MM.1S (cell line): ENCODE results near the gene VEGFB.

Experiments used
- DNase-seq: peaks from one replicate; pipeline ENCODE4 v3.0.0-alpha.2; 2015
- H2AFZ ChIP-seq: fragments of 300-600 bp; sonication (generic); 2 replicates; pipeline ENCODE4 v1.6.0; 2016; ENCODE audit warnings: antibody characterized with exemption, low read length
- H3F3A ChIP-seq: fragments of 300-600 bp; sonication (generic); 2 replicates; pipeline ENCODE4 v1.6.1; 2016; ENCODE audit warnings: mild to moderate bottlenecking, antibody characterized with exemption, low read length, moderate library complexity, mixed read lengths; ENCODE audit not compliant: insufficient read depth
- H3K27ac ChIP-seq: fragments of 300-600 bp; sonication (generic); 2 replicates; pipeline ENCODE4 v1.5.1; 2016; ENCODE audit warnings: mild to moderate bottlenecking, low read length
- H3K27me3 ChIP-seq: fragments of 300-600 bp; sonication (generic); replicated peaks from 2 replicates; pipeline ENCODE4 v1.6.0; 2016; ENCODE audit warnings: low read length; ENCODE audit not compliant: insufficient read depth
- H3K36me3 ChIP-seq: fragments of 300-600 bp; sonication (generic); replicated peaks from 2 replicates; pipeline ENCODE4 v1.6.1; 2016; ENCODE audit warnings: mild to moderate bottlenecking, low read length, mixed read lengths; ENCODE audit not compliant: insufficient read depth
- H3K4me1 ChIP-seq: fragments of 300-600 bp; sonication (generic); 2 replicates; pipeline ENCODE4 v1.6.1; 2016; ENCODE audit warnings: low read length, mixed read lengths
- H3K4me2 ChIP-seq: fragments of 300-600 bp; sonication (generic); 2 replicates; pipeline ENCODE4 v1.6.0; 2016; ENCODE audit warnings: low read depth, low read length
- H3K4me3 ChIP-seq: fragments of 300-600 bp; sonication (generic); 2 replicates; pipeline ENCODE4 v1.5.1; 2016; ENCODE audit warnings: low read length, mixed read lengths
- H3K79me2 ChIP-seq: fragments of 300-600 bp; sonication (generic); 2 replicates; pipeline ENCODE4 v1.6.1; 2016; ENCODE audit warnings: mixed run types, low read length, mixed read lengths
- H3K9ac ChIP-seq: fragments of 300-600 bp; sonication (generic); 2 replicates; pipeline ENCODE4 v1.6.1; 2016; ENCODE audit warnings: low read length, mixed read lengths
- H3K9me2 ChIP-seq: fragments of 300-600 bp; sonication (generic); replicated peaks from 2 replicates; pipeline ENCODE4 v1.6.1; 2016; ENCODE audit warnings: mild to moderate bottlenecking, low read length, mixed read lengths; ENCODE audit not compliant: insufficient read depth
- H3K9me3 ChIP-seq: fragments of 300-600 bp; sonication (generic); replicated peaks from 2 replicates; pipeline ENCODE4 v1.6.1; 2016; ENCODE audit warnings: mild to moderate bottlenecking, low read length, mixed read lengths; ENCODE audit not compliant: insufficient read depth
- H4K20me1 ChIP-seq: fragments of 300-600 bp; sonication (generic); 2 replicates; pipeline ENCODE4 v1.6.1; 2016; ENCODE audit warnings: mild to moderate bottlenecking, low read length, moderate library complexity, mixed read lengths; ENCODE audit not compliant: insufficient read depth
- CTCF ChIP-seq: fragments of 300-600 bp; sonication (generic); IDR thresholded peaks from 2 replicates; pipeline ENCODE4 v1.5.1; 2016; ENCODE audit warnings: antibody characterized with exemption, low read length, mixed read lengths
- EZH2 ChIP-seq: fragments of 300-600 bp; sonication (generic); optimal IDR thresholded peaks from 2 replicates; pipeline ENCODE3; 2017; ENCODE audit warnings: low read depth, mild to moderate bottlenecking, antibody characterized with exemption, low read length, mixed read lengths
- EZH2phosphoT487 ChIP-seq: fragments of 300-600 bp; sonication (generic); IDR thresholded peaks from 2 replicates; pipeline ENCODE4 v1.6.1; 2018; ENCODE audit warnings: antibody characterized with exemption, low read length

VEGFB gene

GRCh38 chr11:64251016-64251752 is 16.8 kb downstream of the VEGFB start, which contains the start of gene PLCB3:
Gene PLCB3 (plus strand): TSS chr11:64251530. CDS start chr11:64251650, 120 bp downstream.
- peak; percentile 56 for DNase-seq
- H3K9me3 ChIP-seq, result no peaks in the 10 kb centered on the region
- peak within 1 kb of the TSS; percentile 83 for H3K4me3 ChIP-seq
- H3K27me3 ChIP-seq, result peaks cover 5% of the 10 kb centered on the region; the same call in 1 of the 2 replicates
- H4K20me1 ChIP-seq, result no peaks in the 10 kb centered on the region
- no peaks in the 10 kb centered on the region for H3K9me2 ChIP-seq
- H3K27ac ChIP-seq, result no peak within 1 kb of the TSS
- peak within 1 kb of the TSS; percentile 69 for H3K9ac ChIP-seq
- TF ChIP-seq EZH2phosphoT487, result no peak
- peak; percentile 49 for TF ChIP-seq CTCF
- peak within 1 kb of the TSS; percentile 84 for H2AFZ ChIP-seq
- no peaks in the 10 kb centered on the region; the same call in 1 of the 2 replicates for H3K4me1 ChIP-seq
- peak within 1 kb of the TSS; percentile 100 for H3K4me2 ChIP-seq
- H3K36me3 ChIP-seq, result no peaks in the 10 kb centered on the region
- H3K79me2 ChIP-seq, result peaks cover 13% of the 10 kb centered on the region
- 0 out of 2 replicates have a peak, but pooled peaks cover 4% of the 10 kb centered on the region for H3F3A ChIP-seq

DNA sequence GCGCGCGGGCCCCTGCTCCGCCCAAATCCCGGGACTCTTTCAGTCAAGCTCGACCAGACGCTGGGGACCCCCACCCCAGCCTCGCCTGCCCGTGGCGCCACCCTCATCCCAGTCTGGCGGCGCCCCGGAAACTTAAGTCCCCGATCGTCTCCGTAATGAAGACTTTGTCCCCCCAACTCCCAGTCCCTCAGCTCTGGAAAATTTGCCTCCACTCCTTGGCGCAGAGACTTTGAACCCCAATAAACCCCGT is 17.3 kb downstream of the VEGFB start:
- H3K9me2 ChIP-seq, result no peaks in the 10 kb centered on the region
- no peaks in the 10 kb centered on the region for H3K36me3 ChIP-seq
- H3K9me3 ChIP-seq, result no peaks in the 10 kb centered on the region
- H3K4me1 ChIP-seq, result no peaks in the 10 kb centered on the region; the same call in 1 of the 2 replicates
- H3K4me3 ChIP-seq, result peak overlapping the region; percentile 83
- H3K27ac ChIP-seq, result no peak overlapping the region
- H2AFZ ChIP-seq, result peak overlapping the region; percentile 84
- H3K27me3 ChIP-seq, result peaks cover 5% of the 10 kb centered on the region; the same call in 1 of the 2 replicates
- H4K20me1 ChIP-seq, result no peaks in the 10 kb centered on the region
- TF ChIP-seq EZH2 (no peak), CTCF (no peak), EZH2phosphoT487 (no peak)
- peak overlapping the region; percentile 100 for H3K4me2 ChIP-seq
- H3F3A ChIP-seq, result 0 out of 2 replicates have a peak, but pooled peaks cover 4% of the 10 kb centered on the region
- H3K9ac ChIP-seq, result peak overlapping the region; percentile 69
- no peak for DNase-seq
- H3K79me2 ChIP-seq, result peaks cover 12% of the 10 kb centered on the region

DNA sequence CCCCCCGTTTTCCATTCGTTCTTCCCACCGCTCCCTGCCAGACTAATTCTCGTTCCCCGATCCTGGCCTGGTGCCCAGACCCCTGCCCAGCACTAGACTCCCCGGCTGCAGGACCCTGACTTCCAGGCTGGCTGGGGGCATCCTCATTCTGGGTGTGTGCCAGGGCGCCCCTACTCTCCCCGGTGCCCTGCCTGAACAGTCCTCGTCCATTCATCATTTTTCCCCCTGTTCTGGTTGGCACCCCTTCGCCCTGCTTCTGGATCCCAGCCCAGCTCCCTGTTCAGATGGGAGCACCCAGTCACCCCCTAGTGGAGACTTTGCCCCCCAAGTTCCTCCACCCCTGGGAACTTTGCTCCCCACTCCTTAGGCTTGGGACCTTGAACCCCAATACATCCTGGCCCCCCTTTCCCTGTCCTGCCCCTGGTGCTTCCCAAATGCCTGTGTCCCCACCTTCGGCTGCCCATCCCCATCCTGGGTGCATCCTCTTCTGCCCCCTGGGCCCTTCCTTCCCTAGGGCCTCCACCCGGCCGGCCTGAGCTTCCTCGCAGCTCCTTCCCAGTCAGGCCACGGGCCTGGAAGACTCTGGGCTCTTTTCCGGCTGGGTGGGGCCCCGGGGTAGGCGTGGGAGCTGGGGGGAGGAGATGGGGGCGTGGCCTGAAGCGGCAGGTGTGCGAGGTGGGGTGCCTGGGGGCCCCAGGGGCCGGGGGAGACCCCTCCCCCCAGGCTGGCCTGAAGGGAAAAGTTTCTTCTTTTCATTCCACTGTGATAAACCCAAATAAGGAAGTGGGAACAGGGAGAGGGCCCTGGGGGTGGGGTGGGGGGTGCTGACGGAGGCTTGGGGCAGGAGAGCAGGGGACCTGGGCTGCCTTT is 17.9 kb downstream of the VEGFB start:
- Histone ChIP-seq H3K27me3 (peaks cover 5% of the 10 kb centered on the region; the same call in 1 of the 2 replicates), H3K9ac (peak overlapping the region; percentile 69; the same call in 1 of the 2 replicates), H3K4me3 (peak overlapping the region; percentile 83), H3K4me1 (no peaks in the 10 kb centered on the region; the same call in 1 of the 2 replicates), H3K9me2 (no peaks in the 10 kb centered on the region), H3K79me2 (peaks cover 9% of the 10 kb centered on the region), H3K4me2 (peak overlapping the region; percentile 100), H3K27ac (no peak overlapping the region), H3F3A (no peaks in the 10 kb centered on the region), H2AFZ (peak overlapping the region; percentile 84), H3K36me3 (no peaks in the 10 kb centered on the region), H4K20me1 (no peaks in the 10 kb centered on the region), H3K9me3 (no peaks in the 10 kb centered on the region)
- DNase-seq, result no peak
- TF ChIP-seq EZH2 (no peak), CTCF (peak; percentile 55)
